OCI-M1 (cell line): Measurements from ENCODE around the gene CFAP141.
"Not testable (repeated sequence)": the region's sequence is repeated elsewhere in the genome, so short reads cannot be mapped to it uniquely, and the experiment has no call there.

Experiments used
- DNase-seq: peaks from one replicate; lab custom pipeline; 2025; lab: John Stamatoyannopoulos, UW

CFAP141 gene

DNA sequence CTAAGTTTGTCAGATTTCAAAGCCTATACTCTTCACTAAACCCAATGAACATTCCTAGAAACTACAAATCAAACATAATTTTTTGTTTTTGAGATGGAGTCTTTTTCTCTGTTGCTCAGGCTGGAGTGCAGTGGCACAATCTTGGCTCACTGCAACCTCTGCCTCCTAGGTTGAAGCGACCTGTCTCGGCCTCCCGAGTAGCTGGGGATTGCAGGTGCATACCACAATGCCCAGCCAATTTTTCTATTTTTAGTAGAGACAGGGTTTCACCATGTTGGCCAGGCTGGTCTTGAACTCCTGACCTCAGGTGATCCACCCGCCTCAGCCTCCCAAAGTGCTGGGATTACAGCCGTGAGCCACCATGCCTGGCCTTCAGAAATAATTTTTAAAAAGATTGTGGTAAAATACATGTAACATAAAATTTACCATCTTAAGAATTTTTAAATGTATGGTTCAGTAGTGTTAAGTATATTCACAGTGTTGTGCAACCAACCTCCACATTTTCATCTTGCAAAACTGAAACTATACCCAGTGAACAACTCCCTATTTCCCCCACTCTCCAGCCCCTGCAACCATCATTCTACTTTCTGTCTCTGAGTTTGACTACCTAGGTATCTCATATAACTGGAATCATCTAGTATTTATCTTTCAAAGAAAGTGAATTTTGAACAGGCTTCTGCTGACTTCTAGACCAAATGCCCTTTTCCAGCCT, 2.7 kb upstream of the CFAP141 start:
- no peak for DNase-seq

DNA sequence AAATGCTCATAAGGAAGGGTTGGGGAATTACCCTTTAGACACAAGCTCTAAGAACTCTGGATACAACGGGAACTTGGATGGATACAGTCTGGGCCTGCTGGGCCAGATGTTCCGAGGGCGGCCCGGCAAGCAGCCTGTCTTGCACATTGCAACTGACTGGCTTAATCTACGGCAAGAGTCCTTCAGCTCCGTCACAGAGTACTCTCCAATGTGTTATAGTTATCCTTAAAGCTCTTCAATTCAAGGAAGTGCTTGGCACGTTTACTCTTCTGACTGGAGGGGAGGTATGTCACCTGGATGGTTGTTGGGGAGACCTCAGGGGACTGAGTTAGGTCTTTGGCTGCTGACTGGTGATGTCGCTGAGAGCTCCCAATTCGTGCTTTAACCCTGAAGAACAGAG, 1.1 kb upstream of the CFAP141 start:
- DNase-seq = no peak

DNA sequence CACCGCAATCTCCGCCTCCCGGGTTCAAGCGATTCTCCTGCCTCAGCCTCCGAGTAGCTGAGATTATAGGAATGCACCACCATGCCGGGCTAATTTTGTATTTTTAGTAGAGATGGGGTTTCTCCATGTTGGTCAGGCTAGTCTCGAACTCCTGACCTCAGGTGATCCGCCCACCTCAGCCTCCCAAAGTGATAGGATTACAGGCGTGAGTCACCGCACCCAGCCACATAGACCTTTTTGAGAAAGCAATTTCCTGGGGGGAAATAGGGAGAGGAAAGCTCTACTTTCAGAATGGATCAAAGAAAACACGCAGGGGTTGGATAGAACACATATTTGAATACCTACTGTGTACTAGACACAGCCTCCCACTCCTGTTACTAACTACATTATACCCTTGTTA, 355 bp downstream of the CFAP141 start:
- DNase-seq = not testable (repeated sequence)

DNA sequence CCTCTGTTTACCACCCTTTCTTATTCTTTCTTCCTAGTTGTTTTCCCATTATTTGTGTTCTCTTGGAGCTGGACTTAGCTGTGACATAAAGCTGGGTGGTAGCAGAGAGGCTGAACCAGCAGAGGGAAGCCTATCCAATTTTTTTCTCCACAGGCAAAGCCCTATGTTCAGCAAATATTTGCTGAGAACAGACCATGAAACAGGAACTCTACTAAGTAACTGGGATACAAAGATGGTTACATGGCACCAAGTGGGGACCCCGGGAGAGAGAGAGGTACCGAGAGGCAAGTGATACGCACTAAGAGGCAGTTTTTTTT, 6.6 kb downstream of the CFAP141 start:
- DNase-seq = peak; percentile 50

DNA sequence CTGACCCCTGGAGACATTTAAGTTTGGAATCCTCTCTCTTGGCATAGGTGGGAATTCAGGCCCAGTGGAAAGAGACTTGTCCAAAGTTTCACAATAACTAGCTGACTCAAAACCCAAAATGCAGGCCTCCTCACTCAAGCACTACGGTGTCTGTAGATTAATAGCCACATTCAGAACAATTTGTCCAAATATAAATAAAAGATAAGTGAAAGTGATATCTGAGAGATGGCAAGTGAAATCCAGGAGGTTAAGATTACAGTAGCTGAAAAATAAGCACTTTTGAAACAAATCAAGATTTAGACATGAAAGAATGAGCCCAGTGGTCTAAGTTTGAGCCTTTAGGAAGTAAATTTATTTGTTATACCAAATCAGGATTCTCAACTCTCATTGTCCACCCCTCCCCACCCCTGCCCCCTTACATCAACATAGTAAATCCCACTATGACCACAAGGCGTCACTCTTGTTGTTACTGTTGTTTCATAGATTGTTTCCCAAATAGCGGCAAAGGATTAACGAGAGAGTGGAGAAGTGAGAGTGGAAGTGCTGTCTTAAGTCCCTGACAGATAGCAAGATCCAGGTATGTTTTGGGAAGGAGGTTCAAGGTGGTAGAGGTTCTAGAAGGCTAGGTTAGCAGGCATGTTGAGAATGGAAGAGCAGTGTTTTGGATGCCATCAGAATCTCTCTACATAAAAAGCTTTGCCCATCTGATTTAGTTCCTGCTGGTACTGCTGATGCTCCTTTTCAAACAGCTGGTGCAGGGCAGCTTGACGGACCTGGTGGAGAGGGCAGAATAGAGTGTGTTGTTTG, 7.2 kb downstream of the CFAP141 start:
- peak; percentile 86 for DNase-seq

DNA sequence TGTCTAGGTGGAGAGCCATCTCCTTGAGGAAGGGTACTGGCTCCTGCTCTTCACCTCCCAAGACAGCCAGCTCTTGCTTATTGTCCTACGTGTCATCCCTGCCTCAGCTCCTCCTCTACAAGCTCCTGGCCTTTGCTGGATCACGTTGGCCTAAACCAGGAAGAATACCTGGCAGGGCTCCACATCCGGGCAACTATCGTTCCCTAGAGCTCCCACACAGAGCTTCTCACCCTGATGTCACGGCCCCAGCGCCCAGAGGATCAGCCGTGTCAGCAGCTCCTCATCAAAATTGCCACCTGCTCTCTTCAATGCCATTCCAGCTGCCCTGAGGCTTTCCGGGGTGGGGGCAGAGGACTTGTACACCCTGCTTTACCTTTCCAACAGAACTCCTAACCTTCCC, 12.3 kb downstream of the CFAP141 start:
- DNase-seq = no peak

DNA sequence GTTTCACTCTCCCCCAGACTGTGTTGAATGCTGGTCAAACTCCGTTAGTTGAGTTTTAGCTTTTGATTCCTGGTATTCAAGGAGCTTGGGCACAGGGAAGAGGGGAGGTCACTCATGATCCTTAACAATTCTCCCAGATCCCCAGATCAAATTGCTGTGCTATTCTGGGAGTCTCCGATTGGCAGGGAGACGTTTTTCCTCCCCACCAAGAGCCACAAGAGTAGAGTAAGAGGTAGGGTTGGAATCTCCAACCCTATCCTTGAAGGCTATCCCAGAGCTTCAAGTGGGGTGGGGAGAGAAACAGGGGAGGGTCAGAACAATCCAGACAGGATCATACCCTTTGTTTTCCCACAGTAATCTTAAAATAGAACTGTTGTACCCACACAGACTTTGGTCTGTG, 13.7 kb downstream of the CFAP141 start:
- no peak for DNase-seq

DNA sequence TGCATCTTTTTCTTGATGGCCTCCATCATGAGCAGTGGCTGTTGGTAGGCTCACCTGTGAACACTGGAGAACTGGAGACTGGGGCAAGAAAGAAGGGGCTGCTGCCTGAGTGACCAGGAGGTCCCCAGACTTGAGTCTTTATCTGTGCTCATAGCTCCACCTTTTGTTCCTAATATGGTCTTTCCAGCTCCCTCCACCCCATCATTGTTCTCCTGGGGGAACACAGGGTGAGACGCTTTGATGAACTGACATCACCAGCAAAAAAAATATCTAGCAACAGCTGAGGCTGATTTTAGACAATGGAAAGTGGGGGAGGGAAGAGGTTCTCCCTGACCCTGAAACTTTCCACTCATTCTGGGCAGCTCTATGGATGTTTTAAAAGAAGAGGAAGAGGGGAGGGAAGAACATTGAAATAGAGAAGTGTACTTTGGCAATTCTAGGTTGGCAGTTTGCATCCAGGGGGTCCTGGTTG, 14.1 kb downstream of the CFAP141 start, which contains the start of gene TPM3:
Gene TPM3, minus strand, starts transcription at position 111 of the 472 bp plus-strand sequence. Its CDS starts 82 bp downstream, at position 29.
- DNase-seq = peak; percentile 50

DNA sequence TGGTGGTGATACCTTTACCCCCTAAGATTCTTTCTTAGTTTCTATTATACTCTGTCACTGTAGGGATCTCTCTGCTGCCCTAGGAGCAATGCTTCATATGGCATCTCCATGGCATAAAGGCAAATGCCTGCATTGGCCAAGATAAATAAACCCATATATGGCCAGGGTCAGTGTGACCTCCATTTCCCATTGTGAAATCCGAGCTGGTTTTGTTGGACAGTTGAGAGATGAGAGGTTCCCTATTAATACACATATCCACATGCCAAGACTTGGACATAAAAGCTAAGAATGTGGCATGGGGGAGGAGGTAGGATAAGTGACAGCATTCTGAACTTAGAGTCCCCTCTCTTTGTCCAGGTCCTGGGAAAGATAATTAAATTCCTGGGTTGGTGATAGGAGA, 15.6 kb downstream of the CFAP141 start:
- DNase-seq = peak; percentile 25

DNA sequence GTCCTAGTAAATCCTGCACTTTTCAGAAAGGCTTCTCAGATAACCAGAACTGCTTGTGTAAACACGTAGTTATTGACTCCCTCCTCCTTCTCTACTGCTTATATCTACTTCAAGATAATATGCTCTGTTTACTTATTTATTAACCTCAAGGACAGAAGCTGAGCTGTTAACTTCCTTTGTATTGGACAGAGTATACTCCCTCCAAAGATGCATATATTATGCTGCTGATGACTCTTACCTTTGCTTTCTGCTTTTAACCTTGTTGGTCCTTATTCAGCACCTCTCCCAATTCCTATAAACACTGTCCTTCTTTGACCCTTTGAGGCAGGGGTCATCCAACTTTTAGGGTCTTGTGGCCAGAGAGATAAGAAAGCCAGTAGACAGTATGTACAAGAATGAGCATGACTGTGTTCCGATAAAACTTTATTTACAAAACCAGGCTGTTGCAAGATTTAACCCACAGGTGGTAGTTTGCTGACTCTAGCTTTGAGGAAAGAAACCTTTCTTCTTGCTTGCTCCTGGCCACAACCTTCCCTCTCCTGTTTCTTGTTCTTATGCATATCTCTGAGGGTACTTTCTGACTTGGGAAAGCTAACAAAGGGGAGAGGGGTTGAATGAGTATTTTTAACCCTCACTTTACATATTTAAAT, 19.2 kb downstream of the CFAP141 start:
- DNase-seq = peak; percentile 68

DNA sequence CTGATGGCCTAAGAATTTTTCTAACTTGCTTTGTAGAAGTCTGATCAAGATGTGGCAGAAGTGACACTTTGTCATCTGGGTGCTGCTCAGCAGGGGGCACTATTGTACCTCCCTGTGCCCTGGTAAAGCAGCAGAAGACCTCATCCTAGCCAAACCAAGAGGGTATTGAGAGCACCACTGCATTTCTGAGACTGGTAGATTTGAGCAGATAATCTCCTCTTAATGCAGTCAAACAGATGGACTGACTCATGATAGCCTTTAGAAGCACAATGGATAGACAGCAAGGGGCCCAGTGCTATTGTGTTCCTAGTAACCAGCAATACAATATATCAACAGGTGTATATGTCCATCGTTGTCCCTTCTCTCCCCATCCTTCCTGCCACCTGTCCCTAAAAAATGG, 20.0 kb downstream of the CFAP141 start:
- peak; percentile 94 for DNase-seq

DNA sequence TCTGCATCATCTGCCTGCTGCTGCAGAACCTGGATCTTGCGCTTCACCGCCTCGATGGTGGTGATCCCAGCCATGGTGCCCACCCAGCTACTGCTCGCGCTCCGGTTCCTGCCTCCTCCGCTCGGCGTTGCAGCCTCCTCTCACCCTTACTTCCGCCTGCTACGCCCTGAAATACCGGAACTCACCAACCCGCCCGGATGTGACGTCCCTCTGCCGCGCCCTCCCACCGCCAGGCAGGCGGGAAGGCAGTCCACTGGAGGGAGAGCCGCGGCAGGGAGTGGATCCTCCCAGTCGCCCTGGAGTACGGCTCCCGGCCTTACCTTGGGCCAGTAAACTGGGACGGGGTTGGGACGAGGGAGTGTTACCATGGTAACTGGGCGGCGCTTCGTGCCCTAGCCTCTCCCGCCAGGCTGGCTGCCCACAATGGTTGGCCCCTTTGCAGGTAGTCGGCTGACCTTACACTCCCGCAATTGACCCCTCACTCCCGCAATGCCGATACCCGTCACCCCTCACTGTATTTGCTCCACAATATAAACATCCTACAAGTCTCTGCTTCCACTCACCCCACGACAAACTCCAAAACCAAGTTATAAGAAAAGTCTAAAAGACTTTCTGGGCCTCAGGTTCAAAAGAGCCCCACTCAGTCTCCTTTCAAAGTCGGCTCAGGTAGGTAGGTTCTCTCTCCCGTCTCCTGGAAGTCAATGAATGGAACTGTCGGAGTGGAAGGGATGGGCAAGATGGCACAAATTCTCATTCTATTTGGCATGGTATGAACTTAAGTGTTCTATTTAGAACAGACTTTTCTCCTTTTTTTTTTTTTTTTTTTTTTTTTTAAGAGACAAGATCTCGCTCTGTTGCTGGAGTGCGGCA, 22.9 kb downstream of the CFAP141 start:
- DNase-seq = peak; percentile 99

DNA sequence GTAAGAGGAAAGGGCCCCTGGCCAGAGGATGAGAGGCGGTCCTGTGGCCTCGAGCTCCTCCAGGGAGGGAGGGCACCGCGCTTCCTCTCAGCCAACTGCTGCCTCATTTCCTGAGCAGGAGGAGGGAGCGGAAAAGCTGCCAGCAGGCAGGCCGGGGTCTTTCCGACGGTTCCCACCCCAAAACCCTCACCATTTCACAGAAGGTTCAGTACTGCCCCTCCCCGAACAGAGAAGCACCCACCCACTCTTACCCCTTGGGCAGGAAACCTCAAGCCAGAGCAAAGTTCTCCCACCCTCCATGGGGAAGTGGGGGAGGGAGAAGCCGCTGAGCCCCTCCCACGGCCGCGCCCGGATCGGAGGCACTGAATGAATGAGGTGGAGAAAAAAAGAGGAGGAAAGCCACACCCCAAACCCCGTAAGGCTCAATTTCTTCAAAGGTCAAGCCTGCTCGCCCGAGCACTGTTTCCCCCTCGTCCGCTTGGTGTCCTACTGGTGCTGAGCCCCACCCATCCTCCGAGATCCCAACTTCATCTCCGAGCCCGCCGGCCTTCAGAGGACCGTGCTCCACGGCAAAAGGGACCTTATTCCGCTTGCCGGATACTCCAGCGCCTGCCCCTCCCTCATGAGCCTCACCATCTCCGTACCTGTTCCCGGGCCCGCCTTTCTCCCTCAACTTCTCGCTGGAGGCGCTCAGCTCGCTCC, 23.6 kb downstream of the CFAP141 start:
- DNase-seq = peak; percentile 92

DNA sequence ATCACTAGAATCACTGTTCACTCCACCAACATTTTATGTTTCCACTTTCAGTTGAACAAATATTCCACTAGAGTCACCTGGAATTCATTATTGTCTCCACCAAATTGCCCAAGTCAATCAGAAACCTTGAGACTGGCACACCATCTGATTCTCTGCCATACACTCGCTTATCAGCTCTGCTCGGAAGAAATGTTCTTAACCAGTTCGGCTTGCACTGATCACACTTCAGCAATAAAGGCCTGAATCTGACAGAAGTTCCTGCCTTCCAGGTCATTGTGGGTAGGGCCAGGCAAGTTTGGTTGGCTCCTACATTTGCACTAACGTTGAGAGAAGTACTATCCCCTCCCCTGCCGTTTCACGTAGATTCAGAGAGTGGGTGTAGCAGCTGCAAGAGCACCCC, 24.2 kb downstream of the CFAP141 start:
- no peak for DNase-seq

DNA sequence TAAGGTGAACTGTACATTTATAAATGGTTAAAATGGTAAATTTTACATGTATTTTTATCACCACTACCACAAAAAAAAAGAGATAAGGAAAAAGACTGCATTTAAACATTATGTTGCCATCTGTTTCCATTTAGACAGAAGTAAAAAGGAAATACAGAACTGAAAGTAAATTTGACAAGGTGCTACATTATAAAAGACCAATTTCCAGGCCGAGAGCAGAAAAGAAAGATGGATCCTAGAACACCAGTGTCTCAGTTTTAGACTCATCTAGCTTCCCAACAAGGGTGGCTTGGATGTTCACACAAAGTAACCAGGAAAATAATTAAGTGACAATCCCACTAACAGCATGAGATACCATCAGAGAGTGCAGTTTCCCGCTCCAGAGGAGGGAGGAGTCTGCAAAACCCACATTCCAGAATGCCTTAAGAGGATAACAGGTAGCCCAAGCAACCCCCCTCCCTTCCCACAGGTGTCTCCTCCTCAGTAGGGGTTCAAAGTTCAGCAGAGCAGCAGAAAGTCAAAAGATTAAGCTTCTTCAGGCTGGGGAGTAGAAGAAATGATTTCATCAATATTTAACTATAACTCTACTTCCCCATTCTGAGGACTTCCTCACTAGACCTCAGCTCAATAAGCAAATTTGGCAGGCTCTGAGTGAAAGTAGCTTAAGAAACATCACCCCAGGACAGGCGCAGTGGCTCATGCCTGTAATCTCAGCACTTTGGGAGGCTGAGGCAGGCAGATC, 26.0 kb downstream of the CFAP141 start:
- peak; percentile 85 for DNase-seq

DNA sequence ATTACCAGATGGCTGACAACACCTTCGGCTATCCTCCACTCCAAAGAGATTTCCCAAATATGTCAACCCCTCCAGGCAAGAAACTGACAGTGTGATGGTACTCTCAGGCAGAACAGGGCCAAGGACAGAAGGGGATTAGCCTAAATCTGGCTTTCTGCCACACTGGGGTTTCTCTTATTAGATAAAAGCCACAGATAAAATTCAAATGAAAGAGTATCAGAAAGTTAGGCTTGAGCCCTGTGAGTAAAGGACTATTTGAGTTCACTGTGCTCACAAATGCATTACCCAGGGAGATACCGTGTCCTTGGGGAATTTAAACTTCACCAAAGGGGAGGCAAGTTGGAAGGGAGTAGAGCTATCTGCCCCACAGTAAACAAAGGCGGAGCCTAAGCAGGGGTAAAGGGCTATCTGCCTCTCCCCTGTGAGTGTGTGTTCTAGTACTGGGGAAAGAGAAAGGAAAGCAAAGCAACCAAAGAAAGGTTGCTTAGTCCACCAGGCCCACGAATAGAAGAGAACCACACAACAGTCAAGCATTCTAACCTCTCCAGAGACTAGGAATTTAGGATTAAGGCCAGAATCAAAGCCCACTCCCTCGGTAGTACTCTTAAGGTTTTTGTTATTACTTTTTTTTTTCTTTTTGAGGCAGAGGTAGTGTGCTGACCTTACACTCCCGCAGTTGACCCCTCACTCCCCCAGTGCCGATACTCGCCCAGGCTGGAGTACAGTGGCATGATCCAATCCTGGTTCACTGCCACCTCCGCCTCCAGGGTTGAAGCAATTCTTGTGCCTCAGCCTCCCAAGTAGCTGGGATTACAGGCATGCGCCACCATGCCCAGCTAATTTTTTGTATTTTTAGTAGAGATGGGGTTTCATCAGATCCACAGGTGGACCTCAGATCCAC, 27.0 kb downstream of the CFAP141 start:
- peak; percentile 63 for DNase-seq

DNA sequence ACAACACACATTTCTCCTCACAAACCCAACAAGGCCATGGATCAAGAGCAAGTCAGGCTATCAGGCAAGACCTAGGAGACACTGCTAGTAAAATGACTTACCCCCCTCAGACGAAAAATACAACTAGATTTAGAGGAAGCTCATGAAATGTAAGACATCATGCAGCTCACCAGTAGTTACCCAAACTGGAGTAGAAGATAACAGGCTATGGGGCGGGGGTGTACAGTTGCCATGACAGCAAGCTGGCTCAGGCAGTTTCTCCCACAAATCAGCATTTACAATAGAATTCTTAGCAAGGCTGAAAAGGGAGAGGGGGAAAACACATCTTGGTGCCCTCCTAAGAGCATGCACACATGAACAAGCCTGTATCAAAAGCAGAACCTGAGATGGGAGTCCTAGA, 28.1 kb downstream of the CFAP141 start:
- DNase-seq = peak; percentile 87

DNA sequence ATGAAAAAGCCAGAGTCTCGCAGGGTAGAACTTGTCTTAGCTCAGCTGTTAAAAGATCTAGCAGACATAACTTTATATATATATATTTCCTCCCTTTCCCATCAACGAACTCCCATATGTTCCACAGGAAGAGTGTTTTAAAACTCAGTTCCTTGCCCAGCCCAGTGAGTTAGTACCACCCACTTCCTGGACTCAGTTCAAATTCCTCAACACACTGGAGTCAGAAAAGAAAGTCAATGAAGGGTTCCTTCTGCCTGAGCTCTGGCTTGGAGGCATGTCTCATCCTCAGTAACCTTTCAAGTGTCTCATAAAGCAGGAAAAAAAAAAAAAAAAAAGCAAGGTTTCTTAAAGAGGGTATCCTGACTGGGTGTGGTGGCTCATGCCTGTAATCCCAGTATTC, 29.8 kb downstream of the CFAP141 start:
- DNase-seq = no peak

DNA sequence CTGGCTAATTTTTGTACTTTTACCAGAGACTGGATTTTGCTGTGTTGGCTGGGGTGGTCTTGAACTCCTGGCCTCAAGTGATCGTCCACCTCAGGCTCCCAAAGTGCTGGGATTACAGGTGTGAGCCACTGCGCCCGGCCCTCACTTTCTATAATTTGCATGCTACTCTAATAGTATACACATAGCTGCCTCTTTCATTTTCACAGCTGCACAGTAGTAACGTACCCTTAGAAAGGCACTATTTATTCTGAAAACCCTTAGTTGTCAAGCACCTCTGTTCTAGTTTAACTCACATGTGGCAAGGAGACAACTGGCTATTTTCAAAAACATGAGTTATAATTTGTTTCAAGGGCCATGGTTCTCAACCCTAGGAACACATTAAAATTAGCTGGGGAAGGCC, 31.5 kb downstream of the CFAP141 start:
- no peak for DNase-seq

DNA sequence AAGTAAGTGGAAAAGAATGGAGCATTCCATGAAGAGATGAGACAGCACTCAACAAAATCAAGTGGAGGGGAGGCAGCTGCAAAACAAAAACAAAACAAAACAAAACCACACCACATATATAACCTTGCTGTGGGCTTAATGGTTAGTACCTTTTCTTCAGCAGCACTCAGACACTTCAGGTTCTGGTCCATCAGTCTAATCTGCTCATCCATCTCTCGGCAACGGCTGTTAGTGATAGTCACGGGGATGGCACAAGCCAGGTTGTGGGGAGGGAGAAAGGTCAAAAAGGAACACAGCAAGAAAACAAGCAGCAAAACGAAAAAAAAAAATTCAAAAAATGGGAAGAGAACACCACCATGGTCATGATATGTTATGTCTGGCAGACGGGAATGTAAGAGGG, 34.3 kb downstream of the CFAP141 start:
- DNase-seq = no peak
